Astrocyte (in vitro differentiated cells and primary cell): ENCODE results near the gene MSI1.

Experiments
- CTCF ChIP-seq: IDR thresholded peaks from 2 replicates; pipeline ENCODE4 v1.5.1; 2011; ENCODE audit warnings: low read depth, mild to moderate bottlenecking, inconsistent platforms, low read length, moderate library complexity; ENCODE audit not compliant: insufficient read depth
- EZH2 ChIP-seq: IDR thresholded peaks from 2 replicates; pipeline ENCODE4 v1.6.1; 2012; ENCODE audit warnings: mild to moderate bottlenecking, low read length, inconsistent platforms; ENCODE audit not compliant: insufficient read depth

DNA sequence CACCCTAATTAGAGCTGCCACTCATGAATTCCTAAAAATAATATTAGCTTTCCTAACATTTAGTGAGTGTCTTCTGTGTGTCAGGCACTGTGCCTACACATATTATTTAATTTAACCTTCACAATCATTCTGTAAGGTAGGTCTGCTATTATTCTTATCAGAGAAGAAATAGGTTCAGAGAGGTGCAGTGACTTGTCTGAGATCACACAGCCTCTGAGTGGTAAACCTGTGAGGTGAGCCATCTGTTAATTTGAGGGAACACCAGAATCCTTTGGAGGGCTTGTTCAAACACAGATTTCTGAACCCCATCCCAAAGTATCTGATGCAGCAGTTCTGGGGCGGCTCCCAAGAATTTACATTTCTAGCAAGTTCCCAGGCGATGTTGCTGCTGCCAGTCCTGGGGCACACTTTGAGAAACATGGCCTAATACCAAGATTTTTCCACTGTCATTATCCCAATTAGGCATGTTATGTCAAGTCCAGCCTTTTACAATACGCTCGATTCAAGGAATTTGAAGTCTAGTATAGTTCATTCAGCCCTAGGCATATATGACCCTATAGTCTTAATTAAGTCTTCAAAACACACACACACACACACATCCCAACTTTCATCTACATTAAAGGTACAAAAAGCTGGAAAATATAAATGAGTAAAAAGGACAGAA lies 49.1 kb upstream of the MSI1 start:
- TF ChIP-seq CTCF (no peak), EZH2 (no peak)
